ENCODE measurements around the gene STAP1. TPM values are rescaled to one million over a fixed set of nuclear protein-coding genes. Genes with fewer than 3 reads are reported as not detected.

Gene STAP1
- total RNA-seq, 4 donors from 2014 or later: 0.55 to 6.2 (median 4.9) TPM; not detected in 1

- Histone ChIP-seq H3K36me3 (peaks cover 0 to 36% (median 13%) of the 10 kb centered on the region in 4 donors), H3K27me3 (no peaks in the 10 kb centered on the region), H3K27ac (no peak overlapping the region), H3K4me3 (no peak overlapping the region), H3K4me1 (no peaks in the 10 kb centered on the region), H3K9me3 (no peaks in the 10 kb centered on the region)
- in situ Hi-C loops (cut with MboI; ENCODE audit: low pct_ligation_motif_present in 1 of 4, low pct_unique_long_range_greater_than_20kb in 1 of 4, low sequenced_read_pairs in 3 of 4) (no loop called here), intact Hi-C loops (cut with DNase I; ENCODE audit: low total_unique reads) (no loop called here)
- DNase-seq: no peak
- TF ChIP-seq POLR2AphosphoS5 (IDR thresholded peaks at IDR 0.05): no peak
- no peak for TF ChIP-seq EP300 (IDR thresholded peaks at IDR 0.05; ENCODE audit: low read depth)
- TF ChIP-seq, protein P1, sequence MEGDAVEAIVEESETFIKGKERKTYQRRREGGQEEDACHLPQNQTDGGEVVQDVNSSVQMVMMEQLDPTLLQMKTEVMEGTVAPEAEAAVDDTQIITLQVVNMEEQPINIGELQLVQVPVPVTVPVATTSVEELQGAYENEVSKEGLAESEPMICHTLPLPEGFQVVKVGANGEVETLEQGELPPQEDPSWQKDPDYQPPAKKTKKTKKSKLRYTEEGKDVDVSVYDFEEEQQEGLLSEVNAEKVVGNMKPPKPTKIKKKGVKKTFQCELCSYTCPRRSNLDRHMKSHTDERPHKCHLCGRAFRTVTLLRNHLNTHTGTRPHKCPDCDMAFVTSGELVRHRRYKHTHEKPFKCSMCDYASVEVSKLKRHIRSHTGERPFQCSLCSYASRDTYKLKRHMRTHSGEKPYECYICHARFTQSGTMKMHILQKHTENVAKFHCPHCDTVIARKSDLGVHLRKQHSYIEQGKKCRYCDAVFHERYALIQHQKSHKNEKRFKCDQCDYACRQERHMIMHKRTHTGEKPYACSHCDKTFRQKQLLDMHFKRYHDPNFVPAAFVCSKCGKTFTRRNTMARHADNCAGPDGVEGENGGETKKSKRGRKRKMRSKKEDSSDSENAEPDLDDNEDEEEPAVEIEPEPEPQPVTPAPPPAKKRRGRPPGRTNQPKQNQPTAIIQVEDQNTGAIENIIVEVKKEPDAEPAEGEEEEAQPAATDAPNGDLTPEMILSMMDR (IDR thresholded peaks at IDR 0.05): no peak
- TF ChIP-seq POLR2A (IDR thresholded peaks at IDR 0.05): no peak
- 63 to 75% methylated on average over 5 of the region's 5 CpGs for WGBS, 2 donors (ENCODE audit: low coverage in 1 of 2)
Observed at GRCh38 chr4:67638136-67638535, 79.6 kb downstream of the STAP1 start.

DNA sequence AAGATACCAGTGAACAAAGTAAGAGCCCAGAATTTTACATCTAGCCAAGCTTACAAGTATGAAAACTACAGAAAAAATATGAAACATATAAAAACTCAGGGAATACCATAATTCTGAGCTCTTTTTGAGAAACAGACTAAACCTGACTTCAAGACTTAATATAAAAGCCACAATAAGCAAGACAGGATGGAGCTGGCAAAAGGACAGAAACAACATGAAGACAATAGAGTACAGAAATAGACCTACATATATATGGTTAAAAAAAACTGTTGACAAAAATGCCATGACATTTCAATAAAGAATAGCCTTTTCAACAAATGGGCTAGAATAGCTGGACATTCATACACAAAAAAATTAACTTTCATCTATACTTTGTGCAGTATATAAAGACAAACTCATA, 93.0 kb downstream of the STAP1 start:
- no peak for DNase-seq
- Histone ChIP-seq H3K36me3 (peaks cover 0 to 21% (median 0%) of the 10 kb centered on the region in 4 donors), H3K27me3 (no peaks in the 10 kb centered on the region), H3K4me1 (no peaks in the 10 kb centered on the region), H3K27ac (no peak overlapping the region), H3K9me3 (no peaks in the 10 kb centered on the region), H3K4me3 (no peak overlapping the region)
- intact Hi-C loops (cut with DNase I; ENCODE audit: low total_unique reads) (no loop called here), in situ Hi-C loops (cut with MboI; ENCODE audit: low pct_ligation_motif_present in 1 of 4, low pct_unique_long_range_greater_than_20kb in 1 of 4, low sequenced_read_pairs in 3 of 4) (no loop called here)
- TF ChIP-seq POLR2A (IDR thresholded peaks at IDR 0.05) (no peak), POLR2AphosphoS5 (IDR thresholded peaks at IDR 0.05) (no peak), EP300 (IDR thresholded peaks at IDR 0.05; ENCODE audit: low read depth) (no peak)
- TF ChIP-seq, protein P1 (IDR thresholded peaks at IDR 0.05): no peak

Small RNAs within 50 kb of the gene (small RNA-seq; reads per million reads assigned to genes)
- gene AC096720.1: 0 reads per million in 4 donors

Other genes with a start within 250 kb of the STAP1 start
- gene CENPC, start 13.2 kb upstream of the STAP1 start, total RNA-seq: 10 to 100 TPM; 16.1 to 39.5 (median 23.4) TPM
- gene UBA6, start 142.4 kb downstream of the STAP1 start, total RNA-seq: 10 to 100 TPM; 20.9 to 52.7 (median 48.6) TPM
- not detected for gene GNRHR, start 195.7 kb downstream of the STAP1 start, total RNA-seq